Transverse colon (tissue), 4 donors: ENCODE data around the gene DAB2IP. TPM values are rescaled to one million over a fixed set of nuclear protein-coding genes. Genes with fewer than 3 reads are reported as not detected.

Experiments
- DNase-seq: peaks from one replicate; pipeline ENCODE4 v3.0.0-alpha.2; 2019
- H3K27ac ChIP-seq, 4 donors: fragments of 200-600 bp; sonication (generic); 2 replicates each; pipeline ENCODE4 v1.5.1; 2016 to 2018; ENCODE audit warnings: inconsistent platforms in 4 of 4
- H3K27me3 ChIP-seq: fragments of 200-600 bp; sonication (generic); 2 replicates; pipeline ENCODE4 v1.5.1; 2017; ENCODE audit warnings: inconsistent platforms
- H3K36me3 ChIP-seq, 4 donors: fragments of 200-600 bp; sonication (generic); 2 replicates each; pipeline ENCODE4 v1.5.1; 2017 to 2019; ENCODE audit warnings: inconsistent platforms in 4 of 4
- H3K4me1 ChIP-seq, 4 donors: fragments of 200-600 bp; sonication (generic); 2 replicates each; pipeline ENCODE4 v1.5.1; 2017 to 2020; ENCODE audit warnings: inconsistent platforms in 4 of 4
- H3K4me3 ChIP-seq, 4 donors: fragments of 200-600 bp; sonication (generic); 1 replicate in 1 of 4; 2 replicates in 3 of 4; pipeline versions ENCODE4 v1.5.1 to v1.6.1; 2017 to 2019; ENCODE audit warnings: inconsistent platforms in 4 of 4
- H3K9me3 ChIP-seq, 2 donors: fragments of 200-600 bp; sonication (generic); 2 replicates each; pipeline ENCODE4 v1.5.1; 2017 to 2019; ENCODE audit warnings: inconsistent platforms in 2 of 2
- CTCF ChIP-seq, 5 experiments: fragments of 200-600 bp in 3 of 5; fragments of 450-650 bp in 2 of 5; sonication (generic) in 3 of 5; IDR thresholded peaks; 1 replicate in 2 of 5; 2 replicates in 3 of 5; pipeline ENCODE4 v1.5.1; 2016 to 2017; ENCODE audit warnings: antibody characterized with exemption in 5 of 5, inconsistent platforms in 3 of 5, mild to moderate bottlenecking in 2 of 5, moderate library complexity in 1 of 5
- EP300 ChIP-seq: sonication (generic); formaldehyde crosslinking; IDR thresholded peaks from one replicate; pipeline ENCODE4 v1.6.1; 2017; ENCODE audit warnings: antibody characterized with exemption, low read depth
- POLR2A ChIP-seq: fragments of 450-650 bp; IDR thresholded peaks from one replicate; pipeline ENCODE4 v1.6.1; 2016; ENCODE audit warnings: antibody characterized with exemption, mild to moderate bottlenecking, moderate library complexity
- POLR2AphosphoS5 ChIP-seq, 3 donors: sonication (generic); formaldehyde crosslinking; IDR thresholded peaks; one replicate each; pipeline ENCODE4 v1.6.1; 2016; ENCODE audit warnings: antibody characterized with exemption in 3 of 3
- WGBS, 2 donors: methylation state at CpG; one replicate each; pipeline ENCODE4 v1.1.5; 2018; ENCODE audit warnings: low coverage in 1 of 2; 5-methylcytosine and 5-hydroxymethylcytosine counted together
- in situ Hi-C, 4 donors: fragments of 200-750 bp; cut with MboI; loops; one replicate each; pipeline versions ENCODE4 v1.15.0 to v1.15.1; 2017; ENCODE audit warnings: low sequenced_read_pairs in 3 of 4, low pct_ligation_motif_present in 1 of 4, low pct_unique_long_range_greater_than_20kb in 1 of 4
- intact Hi-C: fragments of 100-400 bp; cut with DNase I; formaldehyde crosslinking; loops from one replicate; pipeline ENCODE4 v1.15.1; 2023; ENCODE audit warnings: low total_unique reads
- total RNA-seq, 4 donors: library from RNA; depleted of rRNA; stranded (reverse); fragments of >200 nt; gene quantifications; one replicate each; pipeline ENCODE4 v1.1.0, GENCODE V29; 2016

DAB2IP gene
- total RNA-seq, 4 donors from 2014 or later: 84.2 to 159 (median 90.7) TPM

DNA sequence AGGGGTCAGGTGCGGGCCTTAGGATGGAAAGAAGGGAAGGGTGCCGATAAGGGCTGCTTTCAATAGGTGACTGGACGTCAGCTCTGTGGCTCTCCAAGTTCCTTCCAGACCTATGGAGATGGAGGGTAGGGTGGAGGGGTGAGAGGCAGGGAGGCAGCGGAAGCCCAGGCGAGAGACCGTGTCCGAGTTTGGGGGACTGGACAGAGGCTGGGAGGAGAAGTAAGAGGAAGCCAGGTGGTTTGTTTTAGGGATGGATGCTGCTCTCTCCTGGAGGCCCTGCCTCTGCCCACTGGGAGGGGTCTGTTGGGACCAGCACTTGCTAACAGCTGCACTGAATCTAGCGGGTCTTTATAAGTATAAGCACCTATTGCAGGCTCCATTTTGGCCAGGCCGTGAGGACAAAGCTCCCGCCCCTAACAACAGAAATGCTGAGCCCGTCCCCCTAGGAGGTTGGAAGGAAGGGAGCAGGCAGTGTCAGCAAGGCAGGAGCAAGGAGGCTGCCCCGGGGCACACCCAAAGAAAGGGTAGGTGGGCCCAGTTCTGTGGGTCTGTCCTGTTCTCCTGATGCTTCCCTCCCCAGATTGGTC lies 167.5 kb downstream of the DAB2IP start:
- 84 to 90% methylated on average over 7 to 12 of the region's 12 CpGs for WGBS, 2 donors
- H3K9me3 ChIP-seq: no peaks in the 10 kb centered on the region
- DNase-seq: no peak
- H3K36me3 ChIP-seq: no peaks in the 10 kb centered on the region
- intact Hi-C loops (no loop called here), in situ Hi-C loops (loop anchor here in 1 of 4 donors (25.0 kb wide), 1 partner anchor 168 kb away; no protein-coding TSS in a partner anchor)
- H3K4me1 ChIP-seq: peaks cover 0 to 9% (median 0%) of the 10 kb centered on the region in 4 donors
- TF ChIP-seq POLR2A (no peak), CTCF (IDR thresholded peaks at IDR 0.05) (no peak), POLR2AphosphoS5 (IDR thresholded peaks at IDR 0.05) (no peak), EP300 (no peak)
- no peaks in the 10 kb centered on the region for H3K27me3 ChIP-seq
- H3K4me3 ChIP-seq: no peak overlapping the region
- H3K27ac ChIP-seq: no peak overlapping the region

DNA sequence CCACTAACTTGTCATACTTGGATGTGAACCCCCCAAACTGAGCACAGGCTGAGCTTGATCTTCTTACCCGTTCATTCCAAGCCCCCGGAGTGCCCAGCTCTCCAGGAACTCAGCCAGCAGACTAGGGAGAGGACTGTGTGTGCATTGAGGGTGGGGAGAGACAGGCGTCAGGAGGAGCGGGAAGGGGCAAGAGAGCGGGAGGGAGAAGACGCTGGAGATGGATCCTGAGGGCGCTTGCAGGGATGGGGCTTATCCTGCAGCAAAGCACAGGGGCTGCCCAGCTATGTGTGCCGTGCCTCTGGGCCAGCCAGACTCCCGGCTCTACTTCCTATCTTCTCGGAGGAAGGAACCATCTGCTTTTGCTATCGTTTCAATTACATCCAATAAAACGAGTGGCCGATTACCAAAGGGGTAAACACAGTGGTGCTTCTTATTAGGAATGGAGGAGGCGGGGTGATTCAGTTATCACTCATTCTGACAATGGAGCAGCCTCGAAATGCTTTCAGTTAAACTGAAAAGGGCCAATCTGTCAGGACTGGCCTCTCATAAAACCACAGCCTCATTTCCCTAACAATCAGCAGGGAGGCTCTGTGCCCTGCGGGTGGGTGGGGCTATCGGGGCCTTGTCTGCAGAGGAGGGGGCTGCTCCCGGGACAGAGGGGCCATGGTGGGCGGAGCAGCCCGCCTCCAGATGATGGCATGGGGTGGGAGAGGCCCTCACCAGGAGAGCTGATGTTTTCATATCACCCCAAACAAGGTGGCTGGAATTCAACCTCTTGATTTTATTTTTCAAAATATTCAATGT lies 168.2 kb downstream of the DAB2IP start:
- Histone ChIP-seq H3K4me3 (no peak overlapping the region), H3K4me1 (peaks cover 0 to 9% (median 0%) of the 10 kb centered on the region in 4 donors), H3K27ac (no peak overlapping the region), H3K9me3 (no peaks in the 10 kb centered on the region), H3K27me3 (no peaks in the 10 kb centered on the region), H3K36me3 (no peaks in the 10 kb centered on the region)
- 20 to 31% methylated on average over 4 to 20 of the region's 20 CpGs for WGBS, 2 donors
- intact Hi-C loops: no loop called here
- DNase-seq: no peak
- TF ChIP-seq POLR2AphosphoS5 (IDR thresholded peaks at IDR 0.05) (no peak), CTCF (IDR thresholded peaks at IDR 0.05) (no peak), EP300 (no peak), POLR2A (no peak)
- in situ Hi-C loops: loop anchor here in 1 of 4 donors (25.0 kb wide), 1 partner anchor 168 kb away; no protein-coding TSS in a partner anchor

DNA sequence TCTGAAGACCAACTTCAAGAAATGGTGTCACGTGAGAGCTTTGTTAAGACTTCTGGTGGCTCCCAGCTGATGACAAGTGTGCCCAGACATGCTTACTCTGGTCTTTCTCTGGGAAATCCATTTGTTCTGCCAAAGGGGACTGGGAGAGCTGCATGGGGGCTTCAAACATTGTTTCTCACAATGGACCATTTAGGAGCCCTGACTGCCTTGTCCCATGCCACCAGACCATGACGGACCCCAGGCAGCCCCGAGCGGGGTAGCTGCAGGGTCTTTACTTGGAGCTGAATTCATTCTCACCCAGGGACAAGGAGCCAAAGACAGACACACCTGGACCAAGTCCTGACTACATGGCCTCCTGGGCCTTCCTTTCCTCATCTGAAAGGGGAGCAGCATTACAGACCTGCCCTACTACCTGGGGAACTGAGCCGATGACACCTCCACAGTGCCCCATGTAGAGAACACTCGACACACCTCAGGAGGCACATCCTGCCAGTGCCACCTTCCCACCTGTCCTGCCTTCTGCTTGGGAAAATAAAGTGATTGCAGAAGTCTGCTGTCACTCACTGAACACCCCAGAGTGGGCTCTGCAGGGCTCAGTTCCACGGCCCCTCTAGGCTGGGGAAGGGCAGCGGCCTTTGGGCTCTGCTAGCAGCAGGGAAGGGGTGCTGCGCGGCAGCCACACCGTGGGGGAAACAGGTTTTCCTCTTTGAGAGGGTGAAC lies 169.0 kb downstream of the DAB2IP start:
- no peak overlapping the region for H3K27ac ChIP-seq
- H3K4me1 ChIP-seq: peaks cover 0 to 9% (median 0%) of the 10 kb centered on the region in 4 donors
- H3K27me3 ChIP-seq: no peaks in the 10 kb centered on the region
- no peak overlapping the region for H3K4me3 ChIP-seq
- intact Hi-C loops: no loop called here
- in situ Hi-C loops: loop anchor here in 1 of 4 donors (25.0 kb wide), 1 partner anchor 167 kb away; no protein-coding TSS in a partner anchor
- H3K9me3 ChIP-seq: no peaks in the 10 kb centered on the region
- H3K36me3 ChIP-seq: no peaks in the 10 kb centered on the region
- WGBS, 2 donors: 93 to 100% methylated on average over 1 to 9 of the region's 11 CpGs
- DNase-seq: no peak
- TF ChIP-seq POLR2AphosphoS5 (IDR thresholded peaks at IDR 0.05) (no peak), CTCF (IDR thresholded peaks at IDR 0.05) (no peak), POLR2A (no peak), EP300 (no peak)

DNA sequence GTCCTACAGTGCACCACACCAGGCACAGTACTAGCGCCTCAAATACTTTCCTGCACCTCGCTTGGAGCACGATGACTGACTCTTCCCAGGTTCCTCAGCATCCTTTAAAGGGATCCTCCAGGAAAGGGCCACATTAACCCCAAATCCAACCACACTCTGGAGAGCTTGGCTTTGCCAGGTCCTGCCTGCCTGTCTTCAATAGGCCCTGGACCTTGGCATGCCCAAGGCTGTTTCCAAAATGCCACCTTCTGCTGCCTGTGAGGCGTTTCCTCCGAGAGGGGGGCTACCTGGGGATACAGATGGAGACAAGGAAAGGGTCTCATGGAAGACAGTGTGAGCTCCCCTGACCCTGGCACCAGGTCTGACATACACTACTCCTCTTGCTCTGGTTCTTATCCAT lies 169.9 kb downstream of the DAB2IP start:
- H3K27me3 ChIP-seq: no peaks in the 10 kb centered on the region
- TF ChIP-seq EP300 (no peak), POLR2AphosphoS5 (IDR thresholded peaks at IDR 0.05) (no peak)
- H3K36me3 ChIP-seq: no peaks in the 10 kb centered on the region
- H3K9me3 ChIP-seq: no peaks in the 10 kb centered on the region
- in situ Hi-C loops (loop anchor here in 1 of 4 donors (25.0 kb wide), 1 partner anchor 166 kb away; no protein-coding TSS in a partner anchor), intact Hi-C loops (no loop called here)
- H3K4me1 ChIP-seq: peaks cover 0 to 9% (median 0%) of the 10 kb centered on the region in 4 donors
- no peak overlapping the region for H3K27ac ChIP-seq
- DNase-seq: no peak
- WGBS, 2 donors: 93% methylated on average over 5 of the region's 5 CpGs; no CpG with 5 or more reads in 1 of the 2 donors
- H3K4me3 ChIP-seq: no peak overlapping the region
